CD14-positive monocyte (primary cell): ENCODE results near the gene KRTAP10-8. TPM values are rescaled to one million over a fixed set of nuclear protein-coding genes. Genes with fewer than 3 reads are reported as not detected.

ENCODE experiments used
- DNase-seq, 3 donors: peaks; one replicate each; pipeline ENCODE4 v3.0.0-alpha.2; 2011 to 2022
- H2AFZ ChIP-seq: 2 replicates; pipeline ENCODE4 v1.6.0; 2012; ENCODE audit warnings: mild to moderate bottlenecking, low read depth, low read length, inconsistent platforms; ENCODE audit not compliant: insufficient read depth, poor library complexity, severe bottlenecking
- H3K27ac ChIP-seq, 2 donors: 1 replicate in 1 of 2; 2 replicates in 1 of 2; pipeline ENCODE4 v1.5.1; 2012 to 2013; ENCODE audit warnings: low read length in 2 of 2, control low read depth in 1 of 2, inconsistent platforms in 1 of 2, low read depth in 1 of 2, mild to moderate bottlenecking in 1 of 2
- H3K27me3 ChIP-seq, 2 donors: one replicate each; pipeline versions ENCODE4 v1.6.0 to v1.6.1; 2011 to 2013; ENCODE audit warnings: low read length in 2 of 2; ENCODE audit not compliant: control insufficient read depth in 2 of 2, insufficient read depth in 2 of 2
- H3K36me3 ChIP-seq, 2 donors: replicated peaks in 1 of 2; 1 replicate in 1 of 2; 2 replicates in 1 of 2; pipeline versions ENCODE4 v1.5.1 to v1.6.1; 2012 to 2013; ENCODE audit warnings: low read length in 2 of 2, control low read depth in 1 of 2, inconsistent platforms in 1 of 2, mild to moderate bottlenecking in 1 of 2; ENCODE audit not compliant: insufficient read depth in 2 of 2, control insufficient read depth in 1 of 2
- H3K4me1 ChIP-seq, 2 donors: 1 replicate in 1 of 2; 2 replicates in 1 of 2; pipeline versions ENCODE4 v1.5.1 to v1.6.1; 2012 to 2013; ENCODE audit warnings: low read length in 2 of 2, control low read depth in 1 of 2, inconsistent platforms in 1 of 2, mild to moderate bottlenecking in 1 of 2, moderate library complexity in 1 of 2; ENCODE audit not compliant: insufficient read depth in 2 of 2, control insufficient read depth in 1 of 2
- H3K4me2 ChIP-seq: replicated peaks from 2 replicates; pipeline ENCODE3; 2012; ENCODE audit warnings: low read length, moderate library complexity, mild to moderate bottlenecking; ENCODE audit not compliant: poor library complexity, severe bottlenecking; ENCODE audit errors: extremely low read depth
- H3K4me3 ChIP-seq, 3 experiments: fragments of 200-600 bp in 1 of 3; sonication (generic) in 1 of 3; replicated peaks in 1 of 3; 1 replicate in 2 of 3; 2 replicates in 1 of 3; pipeline ENCODE4 v1.5.1; 2011 to 2013; ENCODE audit warnings: low read length in 3 of 3, mild to moderate bottlenecking in 3 of 3, control low read depth in 2 of 3, low read depth in 2 of 3, inconsistent platforms in 1 of 3, moderate library complexity in 1 of 3
- H3K79me2 ChIP-seq: 2 replicates; pipeline ENCODE4 v1.6.0; 2012; ENCODE audit warnings: mild to moderate bottlenecking, control low read depth, inconsistent platforms, low read length, moderate library complexity; ENCODE audit not compliant: insufficient read depth
- H3K9ac ChIP-seq: 2 replicates; pipeline ENCODE4 v1.6.0; 2017; ENCODE audit warnings: low read length, mild to moderate bottlenecking; ENCODE audit not compliant: insufficient read depth, poor library complexity, severe bottlenecking
- H3K9me3 ChIP-seq, 2 donors: replicated peaks in 1 of 2; 1 replicate in 1 of 2; 2 replicates in 1 of 2; pipeline versions ENCODE4 v1.5.1 to v1.6.1; 2012 to 2013; ENCODE audit warnings: low read length in 2 of 2, control low read depth in 1 of 2; ENCODE audit not compliant: control insufficient read depth in 1 of 2, insufficient read depth in 1 of 2
- H4K20me1 ChIP-seq: 2 replicates; pipeline ENCODE4 v1.6.0; 2012; ENCODE audit warnings: mild to moderate bottlenecking, low read length, control low read depth, moderate library complexity; ENCODE audit not compliant: insufficient read depth
- H3K27ac Mint-ChIP-seq, 7 donors: one replicate each; pipeline ENCODE4 v1.8.0; 2020; ENCODE audit warnings: mild to moderate bottlenecking in 7 of 7, mixed read lengths in 7 of 7, moderate library complexity in 6 of 7, inconsistent platforms in 2 of 7
- H3K27me3 Mint-ChIP-seq, 3 donors: one replicate each; pipeline ENCODE4 v1.8.0; 2021 to 2022; ENCODE audit warnings: low read depth in 3 of 3, mild to moderate bottlenecking in 3 of 3, mixed read lengths in 3 of 3, moderate library complexity in 3 of 3, inconsistent platforms in 1 of 3
- H3K36me3 Mint-ChIP-seq, 2 donors: one replicate each; pipeline ENCODE4 v1.8.0; 2020; ENCODE audit warnings: mixed read lengths in 2 of 2, inconsistent platforms in 1 of 2, mild to moderate bottlenecking in 1 of 2
- H3K4me1 Mint-ChIP-seq: one replicate; pipeline ENCODE4 v1.8.0; 2020; ENCODE audit warnings: mild to moderate bottlenecking, mixed read lengths
- H3K4me3 Mint-ChIP-seq, 2 donors: one replicate each; pipeline ENCODE4 v1.8.0; 2020; ENCODE audit warnings: mild to moderate bottlenecking in 2 of 2, mixed read lengths in 2 of 2, moderate library complexity in 1 of 2
- H3K9me3 Mint-ChIP-seq, 7 donors: one replicate each; pipeline ENCODE4 v1.8.0; 2020 to 2022; ENCODE audit warnings: mixed read lengths in 7 of 7, mild to moderate bottlenecking in 6 of 7, moderate library complexity in 6 of 7, inconsistent platforms in 2 of 7
- CTCF ChIP-seq: fragments of 200-600 bp; IDR thresholded peaks from one replicate; pipeline ENCODE4 v1.8.0; 2022; ENCODE audit warnings: antibody characterized with exemption, mild to moderate bottlenecking
- whole genome bisulfite sequencing: methylation state at CpG from one replicate; pipeline ENCODE4 v1.1.5; 2013; ENCODE audit warnings: missing lambda C conversion rate; ENCODE audit not compliant: insufficient coverage; 5-methylcytosine and 5-hydroxymethylcytosine counted together
- intact Hi-C, 2 donors: fragments of 100-400 bp; cut with micrococcal nuclease; formaldehyde crosslinking; loops; one replicate each; pipeline versions ENCODE4 v1.15.0 to v1.15.1; 2023
- polyA plus RNA-seq, 3 donors: library from polyadenylated mRNA; depleted of rRNA in 1 of 3; unstranded in 2 of 3; stranded (reverse) in 1 of 3; fragments of 300-500 nt in 2 of 3; fragments of >200 nt in 1 of 3; fragmentation: Illumina TruSeq in 2 of 3; gene quantifications; 1 replicate in 2 of 3; 2 replicates in 1 of 3; pipeline ENCODE4 v1.2.3, GENCODE V29; 2012 to 2021

The KRTAP10-8 gene
- polyA plus RNA-seq, 3 donors = not detected

DNA sequence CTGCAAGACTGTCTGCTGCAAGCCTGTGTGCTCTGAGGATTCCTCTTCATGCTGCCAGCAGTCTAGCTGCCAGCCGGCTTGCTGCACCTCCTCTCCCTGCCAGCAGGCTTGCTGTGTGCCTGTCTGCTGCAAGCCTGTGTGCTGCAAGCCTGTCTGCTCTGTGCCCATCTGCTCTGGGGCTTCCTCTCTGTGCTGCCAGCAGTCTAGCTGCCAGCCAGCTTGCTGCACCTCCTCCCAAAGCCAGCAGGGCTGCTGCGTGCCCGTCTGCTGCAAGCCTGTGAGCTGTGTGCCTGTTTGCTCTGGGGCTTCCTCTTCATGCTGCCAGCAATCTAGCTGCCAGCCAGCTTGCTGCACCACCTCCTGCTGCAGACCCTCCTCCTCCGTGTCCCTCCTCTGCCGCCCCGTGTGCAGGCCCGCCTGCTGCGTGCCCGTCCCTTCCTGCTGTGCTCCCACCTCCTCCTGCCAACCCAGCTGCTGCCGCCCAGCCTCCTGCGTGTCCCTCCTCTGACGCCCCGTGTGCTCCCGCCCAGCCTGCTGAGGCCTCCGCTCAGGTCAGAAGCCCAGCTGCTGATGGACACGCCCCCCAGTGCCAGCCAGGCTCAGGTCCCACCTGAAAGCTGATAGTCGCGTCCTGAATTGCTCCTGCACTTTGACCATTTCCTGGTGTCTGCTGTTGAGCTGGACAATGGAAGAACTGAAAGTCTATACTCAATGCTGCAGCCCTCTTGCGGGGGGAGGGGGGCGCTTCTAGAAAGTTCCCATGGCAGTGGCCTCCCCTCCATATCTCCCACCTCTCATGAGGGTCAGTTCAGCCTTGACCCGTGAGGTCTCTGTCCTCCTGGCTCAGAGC is 37.2 kb upstream of the KRTAP10-8 start:
- no peaks in the 10 kb centered on the region for H3K79me2 ChIP-seq
- H3K27me3 ChIP-seq = no peaks in the 10 kb centered on the region
- H4K20me1 ChIP-seq = no peaks in the 10 kb centered on the region
- no peak overlapping the region for H3K4me2 ChIP-seq
- H3K9ac ChIP-seq = no peak overlapping the region
- H3K27ac ChIP-seq = no peak overlapping the region
- DNase-seq = no peak
- 36% methylated on average over 18 of the region's 21 CpGs for WGBS
- no peaks in the 10 kb centered on the region for H3K36me3 Mint-ChIP-seq
- no peak overlapping the region for H3K4me3 ChIP-seq
- H3K27ac Mint-ChIP-seq = peak overlapping the region in 1 of 7 donors; percentile 44
- H3K27me3 Mint-ChIP-seq = peaks cover 6 to 21% (median 14%) of the 10 kb centered on the region in 3 donors
- intact Hi-C loops = no loop called here
- no peak overlapping the region for H2AFZ ChIP-seq
- peaks cover 5 to 43% of the 10 kb centered on the region in 2 donors for H3K9me3 ChIP-seq
- H3K36me3 ChIP-seq = no peaks in the 10 kb centered on the region
- no peak for TF ChIP-seq CTCF
- H3K9me3 Mint-ChIP-seq = peaks cover 16 to 49% (median 39%) of the 10 kb centered on the region in 7 donors
- no peaks in the 10 kb centered on the region for H3K4me1 Mint-ChIP-seq
- H3K4me1 ChIP-seq = no peaks in the 10 kb centered on the region
- no peak overlapping the region for H3K4me3 Mint-ChIP-seq

- H2AFZ ChIP-seq = no peak overlapping the region
- no peak overlapping the region for H3K4me3 Mint-ChIP-seq
- no peaks in the 10 kb centered on the region for H3K4me1 Mint-ChIP-seq
- H3K4me1 ChIP-seq = no peaks in the 10 kb centered on the region
- H3K27ac Mint-ChIP-seq = peak overlapping the region in 1 of 7 donors; percentile 46
- no peaks in the 10 kb centered on the region for H3K36me3 ChIP-seq
- H3K9me3 ChIP-seq = peaks cover 5 to 50% of the 10 kb centered on the region in 2 donors
- H3K4me3 ChIP-seq = no peak overlapping the region
- no peak for DNase-seq
- TF ChIP-seq CTCF = no peak
- no peaks in the 10 kb centered on the region for H3K79me2 ChIP-seq
- peaks cover 6 to 26% (median 18%) of the 10 kb centered on the region in 3 donors for H3K27me3 Mint-ChIP-seq
- H3K27ac ChIP-seq = no peak overlapping the region
- H3K27me3 ChIP-seq = no peaks in the 10 kb centered on the region
- H3K36me3 Mint-ChIP-seq = no peaks in the 10 kb centered on the region
- peaks cover 18 to 56% (median 42%) of the 10 kb centered on the region in 7 donors for H3K9me3 Mint-ChIP-seq
- no peaks in the 10 kb centered on the region for H4K20me1 ChIP-seq
- intact Hi-C loops = no loop called here
- H3K9ac ChIP-seq = no peak overlapping the region
- 93% methylated on average over 15 of the region's 20 CpGs for WGBS
- no peak overlapping the region for H3K4me2 ChIP-seq
Observed at GRCh38 chr21:44575307-44576024, 36.4 kb upstream of the KRTAP10-8 start.
